Measurements from ENCODE around the gene CDC42EP5. TPM values are rescaled to one million over a fixed set of nuclear protein-coding genes. Genes with fewer than 3 reads are reported as not detected.

CDC42EP5 gene
- total and polyA plus RNA-seq, 4 donors = 0.28 to 2.2 (median 0.84) TPM; not detected in 1

DNA sequence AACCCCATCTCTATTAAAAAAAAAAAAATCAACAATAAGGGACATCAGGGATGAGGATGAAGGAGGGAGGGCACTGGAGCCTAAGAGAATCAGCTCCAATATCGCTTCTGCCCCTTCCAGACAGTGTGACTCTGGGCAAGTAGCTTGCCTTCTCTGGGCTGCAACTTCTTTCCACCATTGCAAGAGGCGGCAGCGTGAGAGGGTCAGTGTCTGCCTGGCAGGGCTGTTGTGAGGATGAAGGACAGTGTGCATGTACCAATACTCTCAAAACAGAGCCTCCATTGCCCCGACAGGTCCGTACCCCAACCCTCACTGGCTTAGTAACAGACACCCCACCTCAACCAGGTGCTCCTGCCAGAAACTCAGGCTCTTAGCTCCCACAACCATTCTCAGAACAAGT lies 39.4 kb downstream of the CDC42EP5 start:
- WGBS = 90% methylated on average over 5 of the region's 5 CpGs
- Histone ChIP-seq H3K27ac (ENCODE audit: low read depth in 1 of 2, low read length in 2 of 2) (no peak overlapping the region), H3K27me3 (ENCODE audit: control insufficient read depth in 4 of 4, insufficient read depth in 4 of 4, low read length in 3 of 4) (peaks cover 0 to 5% (median under 1%) of the 10 kb centered on the region in 4 donors), H3K4me3 (ENCODE audit: low read depth in 1 of 3, low read length in 3 of 3) (no peak overlapping the region), H3K36me3 (ENCODE audit: control insufficient read depth in 4 of 4, insufficient read depth in 3 of 4, low read depth in 1 of 4, low read length in 3 of 4) (no peaks in the 10 kb centered on the region), H3K4me1 (ENCODE audit: control insufficient read depth in 4 of 4, insufficient read depth in 4 of 4, low read length in 3 of 4) (peaks cover 2 to 13% (median 11%) of the 10 kb centered on the region in 4 donors), H3K9ac (ENCODE audit: low read depth in 1 of 2, low read length in 2 of 2) (no peak overlapping the region), H3K9me3 (ENCODE audit: control insufficient read depth in 4 of 4, low read length in 3 of 4) (no peaks in the 10 kb centered on the region)
- no peak for DNase-seq (ENCODE audit: low spot score)
- TF ChIP-seq FOXA1 (IDR thresholded peaks at IDR 0.05) = no peak
- no peak for TF ChIP-seq HNF4G (IDR thresholded peaks at IDR 0.05)
- no peak for TF ChIP-seq SP1 (IDR thresholded peaks at IDR 0.05)
- TF ChIP-seq EGR1 (IDR thresholded peaks at IDR 0.05; ENCODE audit: low read depth in 2 of 2) = no peak
- TF ChIP-seq, protein P1, sequence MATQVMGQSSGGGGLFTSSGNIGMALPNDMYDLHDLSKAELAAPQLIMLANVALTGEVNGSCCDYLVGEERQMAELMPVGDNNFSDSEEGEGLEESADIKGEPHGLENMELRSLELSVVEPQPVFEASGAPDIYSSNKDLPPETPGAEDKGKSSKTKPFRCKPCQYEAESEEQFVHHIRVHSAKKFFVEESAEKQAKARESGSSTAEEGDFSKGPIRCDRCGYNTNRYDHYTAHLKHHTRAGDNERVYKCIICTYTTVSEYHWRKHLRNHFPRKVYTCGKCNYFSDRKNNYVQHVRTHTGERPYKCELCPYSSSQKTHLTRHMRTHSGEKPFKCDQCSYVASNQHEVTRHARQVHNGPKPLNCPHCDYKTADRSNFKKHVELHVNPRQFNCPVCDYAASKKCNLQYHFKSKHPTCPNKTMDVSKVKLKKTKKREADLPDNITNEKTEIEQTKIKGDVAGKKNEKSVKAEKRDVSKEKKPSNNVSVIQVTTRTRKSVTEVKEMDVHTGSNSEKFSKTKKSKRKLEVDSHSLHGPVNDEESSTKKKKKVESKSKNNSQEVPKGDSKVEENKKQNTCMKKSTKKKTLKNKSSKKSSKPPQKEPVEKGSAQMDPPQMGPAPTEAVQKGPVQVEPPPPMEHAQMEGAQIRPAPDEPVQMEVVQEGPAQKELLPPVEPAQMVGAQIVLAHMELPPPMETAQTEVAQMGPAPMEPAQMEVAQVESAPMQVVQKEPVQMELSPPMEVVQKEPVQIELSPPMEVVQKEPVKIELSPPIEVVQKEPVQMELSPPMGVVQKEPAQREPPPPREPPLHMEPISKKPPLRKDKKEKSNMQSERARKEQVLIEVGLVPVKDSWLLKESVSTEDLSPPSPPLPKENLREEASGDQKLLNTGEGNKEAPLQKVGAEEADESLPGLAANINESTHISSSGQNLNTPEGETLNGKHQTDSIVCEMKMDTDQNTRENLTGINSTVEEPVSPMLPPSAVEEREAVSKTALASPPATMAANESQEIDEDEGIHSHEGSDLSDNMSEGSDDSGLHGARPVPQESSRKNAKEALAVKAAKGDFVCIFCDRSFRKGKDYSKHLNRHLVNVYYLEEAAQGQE (IDR thresholded peaks at IDR 0.05) = no peak
- TF ChIP-seq, protein P2, sequence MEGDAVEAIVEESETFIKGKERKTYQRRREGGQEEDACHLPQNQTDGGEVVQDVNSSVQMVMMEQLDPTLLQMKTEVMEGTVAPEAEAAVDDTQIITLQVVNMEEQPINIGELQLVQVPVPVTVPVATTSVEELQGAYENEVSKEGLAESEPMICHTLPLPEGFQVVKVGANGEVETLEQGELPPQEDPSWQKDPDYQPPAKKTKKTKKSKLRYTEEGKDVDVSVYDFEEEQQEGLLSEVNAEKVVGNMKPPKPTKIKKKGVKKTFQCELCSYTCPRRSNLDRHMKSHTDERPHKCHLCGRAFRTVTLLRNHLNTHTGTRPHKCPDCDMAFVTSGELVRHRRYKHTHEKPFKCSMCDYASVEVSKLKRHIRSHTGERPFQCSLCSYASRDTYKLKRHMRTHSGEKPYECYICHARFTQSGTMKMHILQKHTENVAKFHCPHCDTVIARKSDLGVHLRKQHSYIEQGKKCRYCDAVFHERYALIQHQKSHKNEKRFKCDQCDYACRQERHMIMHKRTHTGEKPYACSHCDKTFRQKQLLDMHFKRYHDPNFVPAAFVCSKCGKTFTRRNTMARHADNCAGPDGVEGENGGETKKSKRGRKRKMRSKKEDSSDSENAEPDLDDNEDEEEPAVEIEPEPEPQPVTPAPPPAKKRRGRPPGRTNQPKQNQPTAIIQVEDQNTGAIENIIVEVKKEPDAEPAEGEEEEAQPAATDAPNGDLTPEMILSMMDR (IDR thresholded peaks at IDR 0.05; ENCODE audit: low read depth, low read length, missing input control) = no peak
- no peak for TF ChIP-seq NR2F2 (IDR thresholded peaks at IDR 0.05)
- TF ChIP-seq, protein P3, sequence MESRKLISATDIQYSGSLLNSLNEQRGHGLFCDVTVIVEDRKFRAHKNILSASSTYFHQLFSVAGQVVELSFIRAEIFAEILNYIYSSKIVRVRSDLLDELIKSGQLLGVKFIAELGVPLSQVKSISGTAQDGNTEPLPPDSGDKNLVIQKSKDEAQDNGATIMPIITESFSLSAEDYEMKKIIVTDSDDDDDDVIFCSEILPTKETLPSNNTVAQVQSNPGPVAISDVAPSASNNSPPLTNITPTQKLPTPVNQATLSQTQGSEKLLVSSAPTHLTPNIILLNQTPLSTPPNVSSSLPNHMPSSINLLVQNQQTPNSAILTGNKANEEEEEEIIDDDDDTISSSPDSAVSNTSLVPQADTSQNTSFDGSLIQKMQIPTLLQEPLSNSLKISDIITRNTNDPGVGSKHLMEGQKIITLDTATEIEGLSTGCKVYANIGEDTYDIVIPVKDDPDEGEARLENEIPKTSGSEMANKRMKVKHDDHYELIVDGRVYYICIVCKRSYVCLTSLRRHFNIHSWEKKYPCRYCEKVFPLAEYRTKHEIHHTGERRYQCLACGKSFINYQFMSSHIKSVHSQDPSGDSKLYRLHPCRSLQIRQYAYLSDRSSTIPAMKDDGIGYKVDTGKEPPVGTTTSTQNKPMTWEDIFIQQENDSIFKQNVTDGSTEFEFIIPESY (IDR thresholded peaks at IDR 0.05) = no peak
- TF ChIP-seq, protein P4, sequence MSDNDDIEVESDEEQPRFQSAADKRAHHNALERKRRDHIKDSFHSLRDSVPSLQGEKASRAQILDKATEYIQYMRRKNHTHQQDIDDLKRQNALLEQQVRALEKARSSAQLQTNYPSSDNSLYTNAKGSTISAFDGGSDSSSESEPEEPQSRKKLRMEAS (IDR thresholded peaks at IDR 0.05) = no peak

DNA sequence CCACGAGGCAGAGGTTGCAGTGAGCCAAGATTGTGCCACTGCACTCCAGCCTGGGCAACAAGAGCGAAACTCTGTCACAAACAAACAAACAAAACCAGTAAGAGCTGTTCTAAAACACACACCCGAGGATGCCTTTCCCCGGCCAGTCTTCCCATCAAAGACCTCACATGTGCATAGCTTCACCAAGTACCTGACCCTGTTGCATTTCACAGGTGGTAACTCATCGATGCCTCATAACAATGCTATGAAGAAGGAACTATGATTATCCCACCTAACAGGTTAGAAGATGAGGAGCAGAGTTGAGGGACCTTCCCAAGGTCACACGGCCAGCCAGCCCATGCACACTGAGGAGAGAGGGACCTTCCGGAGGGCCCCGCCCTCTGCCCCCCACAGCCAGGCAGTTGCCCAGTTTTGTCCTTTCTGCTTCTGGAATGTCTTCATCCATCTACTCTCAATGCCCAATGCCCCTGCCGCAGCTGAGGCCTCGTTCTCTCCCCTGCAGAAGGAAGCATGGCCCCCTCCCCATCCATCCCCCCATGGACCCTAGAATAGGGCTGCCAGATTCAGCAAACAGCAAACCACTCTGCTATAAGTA lies 40.9 kb downstream of the CDC42EP5 start:
- Histone ChIP-seq H3K9me3 (ENCODE audit: control insufficient read depth in 4 of 4, low read length in 3 of 4) (no peaks in the 10 kb centered on the region), H3K4me1 (ENCODE audit: control insufficient read depth in 4 of 4, insufficient read depth in 4 of 4, low read length in 3 of 4) (peaks cover 2 to 13% (median 11%) of the 10 kb centered on the region in 4 donors), H3K27ac (ENCODE audit: low read depth in 1 of 2, low read length in 2 of 2) (no peak overlapping the region), H3K9ac (ENCODE audit: low read depth in 1 of 2, low read length in 2 of 2) (no peak overlapping the region), H3K27me3 (ENCODE audit: control insufficient read depth in 4 of 4, insufficient read depth in 4 of 4, low read length in 3 of 4) (peaks cover 0 to 5% (median 2%) of the 10 kb centered on the region in 4 donors), H3K36me3 (ENCODE audit: control insufficient read depth in 4 of 4, insufficient read depth in 3 of 4, low read depth in 1 of 4, low read length in 3 of 4) (no peaks in the 10 kb centered on the region), H3K4me3 (ENCODE audit: low read depth in 1 of 3, low read length in 3 of 3) (no peak overlapping the region)
- DNase-seq (ENCODE audit: low spot score) = no peak
- TF ChIP-seq YY1 (IDR thresholded peaks at IDR 0.05) (no peak), HNF4G (IDR thresholded peaks at IDR 0.05) (no peak)
- 69% methylated on average over 10 of the region's 10 CpGs for WGBS
